NT2/D1 (cell line): Measurements from ENCODE around the gene NTM.

Experiments used
- SUZ12 ChIP-seq: IDR thresholded peaks from 2 replicates; pipeline ENCODE4 v1.6.1; 2011; ENCODE audit not compliant: insufficient read length, insufficient read depth; ENCODE audit errors: extremely low read depth
- YY1 ChIP-seq: IDR thresholded peaks from 2 replicates; pipeline ENCODE4 v1.6.1; 2011; ENCODE audit not compliant: insufficient read length, insufficient read depth
- ZNF274 ChIP-seq: IDR thresholded peaks from 2 replicates; pipeline ENCODE4 v1.6.1; 2011; ENCODE audit warnings: mild to moderate bottlenecking, low read depth, low read length

DNA sequence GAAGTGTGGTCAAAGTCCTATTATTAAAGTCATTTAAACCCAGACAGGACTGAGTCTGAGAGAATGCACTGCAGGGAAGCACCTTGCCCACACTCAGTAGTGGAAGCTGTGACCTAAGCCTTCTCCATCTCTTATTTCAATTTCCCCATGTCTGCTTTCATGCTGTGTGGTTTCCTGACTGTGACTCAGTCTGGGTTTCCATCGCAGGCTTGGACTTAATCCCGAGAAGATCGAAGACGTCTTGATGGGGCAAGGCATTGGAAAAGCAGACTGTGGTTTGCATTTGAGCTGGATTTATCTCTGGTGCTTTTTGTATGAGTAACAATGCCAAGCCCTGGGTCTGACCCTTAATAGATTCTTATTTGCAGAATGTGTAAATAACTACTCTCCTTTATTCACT is 238.9 kb downstream of the NTM start:
- TF ChIP-seq YY1 (no peak), ZNF274 (no peak), SUZ12 (no peak)
